Measurements from ENCODE around the gene CRB2. TPM values are rescaled to one million over a fixed set of nuclear protein-coding genes. Genes with fewer than 3 reads are reported as not detected.

The CRB2 gene
- total and polyA plus RNA-seq, 2 of the 13 experiments (the other 11 are each of a cell fraction or from before 2014, with no cell fraction given) = 0.01 to 0.29 TPM

GRCh38 chr9:123375469-123376132 lies 19.6 kb downstream of the CRB2 start (continued):
- TF ChIP-seq TERF1 (CRISPR knock-in tag; IDR thresholded peaks at IDR 0.05) (no peak), MED1 (CRISPR knock-in tag; IDR thresholded peaks at IDR 0.05) (no peak), NAIF1 (CRISPR knock-in tag; IDR thresholded peaks at IDR 0.05; ENCODE audit: borderline replicate concordance) (no peak), ZFP36L2 (CRISPR knock-in tag; IDR thresholded peaks at IDR 0.05) (no peak), FOSL2 (CRISPR knock-in tag; IDR thresholded peaks at IDR 0.05) (no peak), KDM6A (CRISPR knock-in tag; IDR thresholded peaks at IDR 0.05; ENCODE audit: low read depth) (no peak), ZNF678 (CRISPR knock-in tag; IDR thresholded peaks at IDR 0.05) (no peak), HNF4G (IDR thresholded peaks at IDR 0.05; ENCODE audit: borderline replicate concordance, low read depth, low read length) (no peak), HNF4G (CRISPR knock-in tag; IDR thresholded peaks at IDR 0.05; ENCODE audit: borderline replicate concordance, low read depth) (no peak), SALL2 (CRISPR knock-in tag; IDR thresholded peaks at IDR 0.05) (no peak), AKAP8 (CRISPR knock-in tag; IDR thresholded peaks at IDR 0.05) (no peak), TCF7L2 (IDR thresholded peaks at IDR 0.05; ENCODE audit: low read depth, low read length) (no peak), NFIC (IDR thresholded peaks at IDR 0.05; ENCODE audit: low read length) (no peak), ZNF740 (CRISPR knock-in tag; IDR thresholded peaks at IDR 0.05) (no peak), ZBTB21 (CRISPR knock-in tag; IDR thresholded peaks at IDR 0.05) (no peak), ZNF274 (CRISPR knock-in tag; IDR thresholded peaks at IDR 0.05) (peak; percentile 47; the same call in 1 of the 2 replicates), ZNF782 (CRISPR knock-in tag; IDR thresholded peaks at IDR 0.05; ENCODE audit: borderline replicate concordance) (no peak), MED8 (CRISPR knock-in tag; IDR thresholded peaks at IDR 0.05; ENCODE audit: insufficient replicate concordance) (no peak), PLSCR1 (CRISPR knock-in tag; IDR thresholded peaks at IDR 0.05; ENCODE audit: borderline replicate concordance) (no peak), ZSCAN25 (CRISPR knock-in tag; IDR thresholded peaks at IDR 0.05) (peak; percentile 99), ZNF570 (CRISPR knock-in tag; IDR thresholded peaks at IDR 0.05; ENCODE audit: borderline replicate concordance) (no peak), CBX5 (CRISPR knock-in tag; IDR thresholded peaks at IDR 0.05; ENCODE audit: borderline replicate concordance) (no peak), MTERF4 (CRISPR knock-in tag; IDR thresholded peaks at IDR 0.05) (no peak), ZMYM2 (CRISPR knock-in tag; IDR thresholded peaks at IDR 0.05) (no peak), ZNF572 (CRISPR knock-in tag; IDR thresholded peaks at IDR 0.05) (no peak), EHMT2 (IDR thresholded peaks at IDR 0.05; ENCODE audit: borderline replicate concordance, low read depth, low read length) (no peak), ZFP82 (CRISPR knock-in tag; IDR thresholded peaks at IDR 0.05; ENCODE audit: borderline replicate concordance) (no peak), KLF11 (CRISPR knock-in tag; IDR thresholded peaks at IDR 0.05) (no peak), MZF1 (CRISPR knock-in tag; IDR thresholded peaks at IDR 0.05; ENCODE audit: borderline replicate concordance) (no peak), POLR2A (IDR thresholded peaks at IDR 0.05; ENCODE audit: insufficient read depth in 1 of 2, low read depth in 2 of 2, low read length in 2 of 2) (no peak), ZNF775 (CRISPR knock-in tag; IDR thresholded peaks at IDR 0.05; ENCODE audit: borderline replicate concordance) (no peak)
